Endothelial cell of umbilical vein (primary cell): ENCODE data around the gene IBA57. TPM values are rescaled to one million over a fixed set of nuclear protein-coding genes. Genes with fewer than 3 reads are reported as not detected.

Experiments
- BruUV-seq: library from RNA; stranded (reverse); fragments of 400-500 nt; replicated peaks from 2 replicates; lab custom pipeline; 2021; lab: Mats Ljungman, UMichigan
- CTCF ChIA-PET: fragments of 300-600, 350-600 bp; sonication (Branson Sonifier 250); formaldehyde crosslinking; loops from one replicate; lab custom pipeline; 2021; ENCODE audit warnings: antibody characterized with exemption, inconsistent platforms; lab: Charles Lee
- POLR2A ChIA-PET: fragments of 300-600, 350-600 bp; sonication (Branson Sonifier 250); formaldehyde crosslinking; loops from one replicate; lab custom pipeline; 2021; ENCODE audit warnings: antibody characterized with exemption, inconsistent platforms; lab: Charles Lee
- DNase-seq: peaks from one replicate; pipeline ENCODE4 v3.0.0-alpha.2; 2011; ENCODE audit warnings: low read depth, low spot score
- FAIRE-seq: peaks from 2 replicates; lab custom pipeline; 2011; peaks lifted over from hg19 to GRCh38; lab: Jason Lieb, UNC
- H2AFZ ChIP-seq: 2 replicates; pipeline ENCODE4 v1.6.0; 2012; ENCODE audit warnings: low read depth, low read length, control low read depth, inconsistent platforms
- H3K27ac ChIP-seq: 2 replicates; pipeline ENCODE4 v1.5.1; 2011; ENCODE audit warnings: low read depth, mild to moderate bottlenecking, control low read depth, low read length, moderate library complexity; ENCODE audit not compliant: insufficient read depth
- H3K27me3 ChIP-seq, 2 experiments: 2 replicates each; pipeline versions ENCODE4 v1.6.0 to v1.6.1; 2011; ENCODE audit warnings: low read length in 2 of 2, mixed read lengths in 1 of 2; ENCODE audit not compliant: control insufficient read depth in 2 of 2, insufficient read depth in 2 of 2
- H3K36me3 ChIP-seq, 2 experiments: 2 replicates in 1 of 2; 3 replicates in 1 of 2; pipeline ENCODE4 v1.5.1; 2011; ENCODE audit warnings: low read length in 2 of 2, mild to moderate bottlenecking in 1 of 2, moderate library complexity in 1 of 2; ENCODE audit not compliant: control insufficient read depth in 2 of 2, insufficient read depth in 2 of 2; ENCODE audit errors: extremely low read depth in 1 of 2
- H3K4me1 ChIP-seq: 3 replicates; pipeline ENCODE4 v1.5.1; 2011; ENCODE audit warnings: mild to moderate bottlenecking, low read length; ENCODE audit not compliant: control insufficient read depth, insufficient read depth; ENCODE audit errors: extremely low read depth
- H3K4me2 ChIP-seq: 2 replicates; pipeline ENCODE4 v1.6.1; 2011; ENCODE audit warnings: low read length, control low read depth, mixed read lengths; ENCODE audit not compliant: insufficient read depth
- H3K4me3 ChIP-seq, 3 experiments: fragments of 200-600 bp in 1 of 3; sonication (generic), shearing (Covaris generic) in 1 of 3; replicated peaks in 1 of 3; 2 replicates each; pipeline ENCODE4 v1.5.1; 2011 to 2016; ENCODE audit warnings: control low read depth in 3 of 3, low read length in 3 of 3, mild to moderate bottlenecking in 2 of 3, inconsistent platforms in 1 of 3, low read depth in 1 of 3, moderate library complexity in 1 of 3; ENCODE audit not compliant: insufficient read depth in 1 of 3
- H3K79me2 ChIP-seq: 2 replicates; pipeline ENCODE4 v1.6.0; 2012; ENCODE audit warnings: low read length, inconsistent platforms; ENCODE audit not compliant: control insufficient read depth, insufficient read depth
- H3K9ac ChIP-seq: replicated peaks from 2 replicates; pipeline ENCODE3; 2011; ENCODE audit warnings: low read length, control low read depth; ENCODE audit not compliant: insufficient read depth; ENCODE audit errors: extremely low read depth
- H3K9me1 ChIP-seq: replicated peaks from 3 replicates; pipeline ENCODE4 v1.6.0; 2011; ENCODE audit warnings: mild to moderate bottlenecking, low read length; ENCODE audit not compliant: control insufficient read depth, insufficient read depth; ENCODE audit errors: extremely low read depth
- H3K9me3 ChIP-seq: replicated peaks from 2 replicates; pipeline ENCODE4 v1.5.1; 2012; ENCODE audit warnings: low read length, inconsistent platforms; ENCODE audit not compliant: control insufficient read depth, insufficient read depth
- H4K20me1 ChIP-seq: replicated peaks from 2 replicates; pipeline ENCODE3; 2011; ENCODE audit warnings: mild to moderate bottlenecking, low read length; ENCODE audit not compliant: control insufficient read depth, insufficient read depth; ENCODE audit errors: extremely low read depth
- EZH2 ChIP-seq: IDR thresholded peaks from 2 replicates; pipeline ENCODE4 v1.6.1; 2012; ENCODE audit warnings: borderline replicate concordance, low read depth, mild to moderate bottlenecking, moderate library complexity, low read length, inconsistent platforms; ENCODE audit not compliant: severe bottlenecking
- FOS ChIP-seq: IDR thresholded peaks from 2 replicates; pipeline ENCODE4 v1.6.1; 2011; ENCODE audit warnings: mild to moderate bottlenecking, low read length, moderate library complexity, borderline replicate concordance; ENCODE audit not compliant: insufficient read depth
- GATA2 ChIP-seq: IDR thresholded peaks from 2 replicates; pipeline ENCODE4 v1.7.0; 2011; ENCODE audit warnings: low read depth, mild to moderate bottlenecking, moderate library complexity, mixed read lengths, low read length; ENCODE audit not compliant: insufficient read length, insufficient read depth
- JUN ChIP-seq: IDR thresholded peaks from 2 replicates; pipeline ENCODE4 v1.6.1; 2011; ENCODE audit warnings: borderline replicate concordance, low read depth; ENCODE audit not compliant: insufficient read length, insufficient read depth
- MYC ChIP-seq: IDR thresholded peaks from one replicate; pipeline ENCODE4 v1.6.1; 2011; ENCODE audit warnings: mild to moderate bottlenecking, low read depth, low read length
- POLR2A ChIP-seq: IDR thresholded peaks from 2 replicates; pipeline ENCODE4 v1.6.1; 2012; ENCODE audit warnings: low read depth, mild to moderate bottlenecking, control low read depth, low read length
- POLR2AphosphoS5 ChIP-seq: IDR thresholded peaks from 2 replicates; pipeline ENCODE4 v1.6.1; 2012; ENCODE audit warnings: low read depth, mild to moderate bottlenecking, control low read depth, low read length, moderate library complexity; ENCODE audit not compliant: insufficient read depth
- dilution Hi-C: fragments of 300-500 bp; cut with MboI; formaldehyde crosslinking; loops from one replicate; pipeline ENCODE4 v1.15.0; 2019; ENCODE audit warnings: low sequenced_read_pairs; ENCODE audit not compliant: extremely low pct_ligation_motif_present
- intact Hi-C: fragments of 100-400 bp; cut with micrococcal nuclease; formaldehyde crosslinking; loops from one replicate; pipeline ENCODE4 v1.10.0; 2022
- polyA plus RNA-seq, 4 experiments: library from polyadenylated mRNA; depleted of rRNA in 3 of 4; stranded (reverse) in 3 of 4; unstranded in 1 of 4; fragments of >200 nt; gene quantifications; 2 replicates each; pipeline versions ENCODE4 v1.2.1 to v1.2.3, GENCODE V29; 2011 to 2012; ENCODE audit warnings: missing spikeins in 1 of 4
- total RNA-seq: library from RNA; stranded (reverse); gene quantifications from 2 replicates; pipeline ENCODE4 v1.2.3, GENCODE V29; 2021
- TF ChIP-seq, protein P1 (sequence below), 2 donors: IDR thresholded peaks; 1 replicate in 1 of 2; 2 replicates in 1 of 2; pipeline ENCODE4 v1.5.1; 2011; ENCODE audit warnings: low read length in 2 of 2, mild to moderate bottlenecking in 2 of 2, moderate library complexity in 2 of 2, control low read depth in 1 of 2, inconsistent platforms in 1 of 2, low read depth in 1 of 2; ENCODE audit not compliant: insufficient read depth in 1 of 2; ENCODE audit errors: extremely low read depth in 1 of 2
- TF ChIP-seq, protein P2 (sequence below): IDR thresholded peaks from 2 replicates; pipeline ENCODE4 v1.6.1; 2011; ENCODE audit not compliant: insufficient read depth, insufficient read length

IBA57 gene
- total and polyA plus RNA-seq, 2 donors (not counting 3 experiments of a cell fraction or from before 2014, with no cell fraction given), result 3.4 to 7.7 TPM

DNA sequence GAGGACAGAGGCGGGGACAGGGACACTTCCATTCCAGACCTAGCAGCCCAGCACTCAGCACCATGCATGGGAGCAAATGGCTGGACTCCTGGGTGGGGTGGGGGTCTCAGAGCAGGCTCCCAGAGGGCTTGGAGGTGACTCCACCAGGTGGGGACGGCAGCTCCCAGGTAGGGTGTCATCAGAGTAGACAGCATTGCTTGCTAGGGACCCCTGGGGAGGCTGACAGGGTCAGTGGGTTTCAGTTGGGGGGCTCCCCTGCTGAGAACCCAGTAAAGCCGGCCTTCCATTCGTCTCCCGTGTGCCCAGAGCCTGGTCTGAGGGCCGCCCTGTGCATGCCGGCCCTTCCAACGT is 20.6 kb upstream of the IBA57 start:
- POLR2A ChIA-PET, result no interaction called here
- CTCF ChIA-PET, result no interaction called here
- Histone ChIP-seq H3K9me3 (no peaks in the 10 kb centered on the region), H3K27me3 (no peaks in the 10 kb centered on the region), H3K27ac (no peak overlapping the region), H3K9me1 (no peaks in the 10 kb centered on the region), H3K4me1 (peaks cover 34% of the 10 kb centered on the region), H3K4me3 (no peak overlapping the region), H3K36me3 (peaks cover 0 to 16% of the 10 kb centered on the region in 2 experiments), H2AFZ (no peak overlapping the region), H3K79me2 (peaks cover 68% of the 10 kb centered on the region), H3K9ac (no peak overlapping the region), H4K20me1 (no peaks in the 10 kb centered on the region), H3K4me2 (no peak overlapping the region)
- TF ChIP-seq, protein P1, sequence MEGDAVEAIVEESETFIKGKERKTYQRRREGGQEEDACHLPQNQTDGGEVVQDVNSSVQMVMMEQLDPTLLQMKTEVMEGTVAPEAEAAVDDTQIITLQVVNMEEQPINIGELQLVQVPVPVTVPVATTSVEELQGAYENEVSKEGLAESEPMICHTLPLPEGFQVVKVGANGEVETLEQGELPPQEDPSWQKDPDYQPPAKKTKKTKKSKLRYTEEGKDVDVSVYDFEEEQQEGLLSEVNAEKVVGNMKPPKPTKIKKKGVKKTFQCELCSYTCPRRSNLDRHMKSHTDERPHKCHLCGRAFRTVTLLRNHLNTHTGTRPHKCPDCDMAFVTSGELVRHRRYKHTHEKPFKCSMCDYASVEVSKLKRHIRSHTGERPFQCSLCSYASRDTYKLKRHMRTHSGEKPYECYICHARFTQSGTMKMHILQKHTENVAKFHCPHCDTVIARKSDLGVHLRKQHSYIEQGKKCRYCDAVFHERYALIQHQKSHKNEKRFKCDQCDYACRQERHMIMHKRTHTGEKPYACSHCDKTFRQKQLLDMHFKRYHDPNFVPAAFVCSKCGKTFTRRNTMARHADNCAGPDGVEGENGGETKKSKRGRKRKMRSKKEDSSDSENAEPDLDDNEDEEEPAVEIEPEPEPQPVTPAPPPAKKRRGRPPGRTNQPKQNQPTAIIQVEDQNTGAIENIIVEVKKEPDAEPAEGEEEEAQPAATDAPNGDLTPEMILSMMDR (IDR thresholded peaks at IDR 0.05; ENCODE audit: extremely low read depth in 1 of 2, insufficient read depth in 1 of 2, low read depth in 1 of 2, low read length in 2 of 2), result no peak
- no peak for TF ChIP-seq MYC
- TF ChIP-seq JUN, result no peak
- intact Hi-C loops, result no loop called here
- DNase-seq, result no peak
- FAIRE-seq, result no peak
- BruUV-seq, result no TSS peak
- dilution Hi-C loops, result no loop called here

DNA sequence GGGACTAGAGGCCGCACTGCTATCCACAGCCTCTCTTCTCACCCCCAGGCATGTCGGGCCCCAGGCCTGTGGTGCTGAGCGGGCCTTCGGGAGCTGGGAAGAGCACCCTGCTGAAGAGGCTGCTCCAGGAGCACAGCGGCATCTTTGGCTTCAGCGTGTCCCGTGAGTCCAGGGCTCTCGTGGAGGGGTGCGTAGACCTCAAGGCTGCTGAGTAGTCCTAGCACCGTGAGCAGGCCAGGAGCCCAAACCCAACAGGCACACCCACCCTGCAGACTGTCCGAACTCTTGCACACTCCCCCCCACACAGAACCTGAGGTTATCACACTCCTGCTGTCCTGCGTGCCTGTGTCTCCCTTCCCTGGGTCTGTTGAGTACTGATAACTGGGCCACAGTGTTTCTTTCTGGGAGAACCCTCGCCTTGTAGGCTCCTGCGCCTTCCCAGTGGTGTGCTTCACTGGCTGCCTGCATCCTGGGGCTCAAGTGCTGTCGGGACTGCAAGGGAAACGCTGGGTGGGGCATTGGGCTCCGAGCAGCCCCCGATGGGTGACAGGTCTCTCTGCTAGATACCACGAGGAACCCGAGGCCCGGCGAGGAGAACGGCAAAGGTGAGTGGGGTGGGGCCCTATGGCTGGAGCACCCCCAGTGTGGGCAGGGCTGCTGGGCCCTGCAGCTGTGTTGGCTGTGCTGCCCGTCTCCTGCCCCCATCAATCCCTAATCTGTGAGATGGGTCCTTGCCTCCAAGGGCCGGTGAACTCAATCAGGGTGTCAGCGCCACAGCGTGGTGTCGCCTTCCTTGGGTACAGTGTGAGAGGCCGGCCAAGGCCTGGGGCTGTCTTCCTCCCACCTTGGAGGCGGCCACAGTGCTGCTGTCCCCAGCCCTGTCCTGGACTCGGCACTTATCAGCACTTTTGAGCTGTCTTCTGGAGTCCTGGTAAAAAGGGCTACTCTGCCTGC is 19.9 kb upstream of the IBA57 start:
- dilution Hi-C loops, result no loop called here
- Histone ChIP-seq H3K4me2 (no peak overlapping the region), H3K9ac (no peak overlapping the region), H3K79me2 (peaks cover 65% of the 10 kb centered on the region), H3K9me3 (no peaks in the 10 kb centered on the region), H2AFZ (no peak overlapping the region), H3K4me1 (peaks cover 34% of the 10 kb centered on the region), H4K20me1 (no peaks in the 10 kb centered on the region), H3K9me1 (no peaks in the 10 kb centered on the region), H3K27ac (no peak overlapping the region), H3K36me3 (peaks cover 0 to 16% of the 10 kb centered on the region in 2 experiments), H3K4me3 (no peak overlapping the region), H3K27me3 (no peaks in the 10 kb centered on the region)
- FAIRE-seq, result no peak
- no TSS peak for BruUV-seq
- CTCF ChIA-PET, result no interaction called here
- POLR2A ChIA-PET, result no interaction called here
- no peak for DNase-seq
- intact Hi-C loops, result no loop called here
- TF ChIP-seq FOS (no peak), MYC (no peak), EZH2 (no peak), GATA2 (no peak), POLR2AphosphoS5 (no peak), POLR2A (no peak), JUN (no peak)
- TF ChIP-seq, protein P2, sequence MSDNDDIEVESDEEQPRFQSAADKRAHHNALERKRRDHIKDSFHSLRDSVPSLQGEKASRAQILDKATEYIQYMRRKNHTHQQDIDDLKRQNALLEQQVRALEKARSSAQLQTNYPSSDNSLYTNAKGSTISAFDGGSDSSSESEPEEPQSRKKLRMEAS, result no peak
- TF ChIP-seq, protein P1 (IDR thresholded peaks at IDR 0.05; ENCODE audit: extremely low read depth in 1 of 2, insufficient read depth in 1 of 2, low read depth in 1 of 2, low read length in 2 of 2), result no peak
